22Rv1 (cell line): ENCODE measurements around the gene TMEM61.

Experiments used
- CTCF ChIP-seq: fragments of 450-650 bp; IDR thresholded peaks from 2 replicates; pipeline ENCODE4 v1.5.1; 2017; ENCODE audit warnings: mild to moderate bottlenecking
- ZFX ChIP-seq: fragments of 450-650 bp; IDR thresholded peaks from 2 replicates; pipeline ENCODE4 v1.6.1; 2017; ENCODE audit warnings: antibody characterized with exemption, borderline replicate concordance

- TF ChIP-seq CTCF = no peak
- TF ChIP-seq ZFX = no peak
Observed at GRCh38 chr1:54934869-54935268, 45.6 kb upstream of the TMEM61 start.
